DOHH2 (cell line): Measurements from ENCODE around the gene CTNNA2.

Source experiments
- H3F3A ChIP-seq: fragments of 200-600 bp; sonication (generic), shearing (Covaris generic); 2 replicates; pipeline ENCODE4 v1.6.0; 2016; ENCODE audit warnings: antibody characterized with exemption, mild to moderate bottlenecking; ENCODE audit not compliant: control insufficient read depth, insufficient read depth
- H3K27ac ChIP-seq: fragments of 200-600 bp; sonication (generic); 2 replicates; pipeline ENCODE4 v1.5.1; 2014; ENCODE audit warnings: low read depth, mild to moderate bottlenecking, low read length, moderate library complexity
- H3K27me3 ChIP-seq: fragments of 200-600 bp; sonication (generic); 2 replicates; pipeline ENCODE4 v1.6.1; 2014; ENCODE audit warnings: mild to moderate bottlenecking, low read length, mixed read lengths; ENCODE audit not compliant: control insufficient read depth
- H3K36me3 ChIP-seq: fragments of 200-600 bp; sonication (generic); 2 replicates; pipeline ENCODE4 v1.6.1; 2014; ENCODE audit warnings: mild to moderate bottlenecking, low read length, moderate library complexity, mixed read lengths; ENCODE audit not compliant: control insufficient read depth
- H3K4me1 ChIP-seq: fragments of 200-600 bp; sonication (generic); 2 replicates; pipeline ENCODE4 v1.6.1; 2014; ENCODE audit warnings: mild to moderate bottlenecking, low read length, mixed read lengths; ENCODE audit not compliant: control insufficient read depth
- H3K4me2 ChIP-seq: fragments of 200-600 bp; sonication (generic); 2 replicates; pipeline ENCODE4 v1.6.0; 2014; ENCODE audit warnings: mild to moderate bottlenecking, low read length, moderate library complexity
- H3K4me3 ChIP-seq: fragments of 200-600 bp; sonication (generic); 2 replicates; pipeline ENCODE4 v1.5.1; 2014; ENCODE audit warnings: mild to moderate bottlenecking, low read length, mixed read lengths
- H3K79me2 ChIP-seq: fragments of 200-600 bp; sonication (generic); 2 replicates; pipeline ENCODE4 v1.6.1; 2014; ENCODE audit warnings: mild to moderate bottlenecking, low read length, mixed read lengths; ENCODE audit not compliant: control insufficient read depth
- H3K9me2 ChIP-seq: fragments of 200-600 bp; sonication (generic); replicated peaks from 2 replicates; pipeline ENCODE4 v1.6.1; 2014; ENCODE audit warnings: mild to moderate bottlenecking, low read length, mixed read lengths; ENCODE audit not compliant: control insufficient read depth
- H3K9me3 ChIP-seq: fragments of 200-600 bp; sonication (generic); 2 replicates; pipeline ENCODE4 v1.6.1; 2014; ENCODE audit warnings: antibody characterized with exemption, low read length, mixed read lengths; ENCODE audit not compliant: control insufficient read depth, insufficient read depth
- H4K20me1 ChIP-seq: fragments of 200-600 bp; sonication (generic); 2 replicates; pipeline ENCODE4 v1.6.0; 2014; ENCODE audit warnings: low read depth, mild to moderate bottlenecking, antibody characterized with exemption, low read length, moderate library complexity; ENCODE audit not compliant: control insufficient read depth, insufficient read depth
- EZH2phosphoT487 ChIP-seq: fragments of 200-600 bp; sonication (generic); IDR thresholded peaks from 2 replicates; pipeline ENCODE4 v1.6.1; 2017; ENCODE audit warnings: borderline replicate concordance, mild to moderate bottlenecking, antibody characterized with exemption, low read length, moderate library complexity, mixed read lengths
- TF ChIP-seq, protein P1 (sequence below): fragments of 200-600 bp; sonication (generic); IDR thresholded peaks from one replicate; pipeline ENCODE4 v1.5.1; 2014; ENCODE audit warnings: antibody characterized with exemption, mild to moderate bottlenecking, low read depth, low read length; ENCODE audit not compliant: poor library complexity, severe bottlenecking

CTNNA2 gene

DNA sequence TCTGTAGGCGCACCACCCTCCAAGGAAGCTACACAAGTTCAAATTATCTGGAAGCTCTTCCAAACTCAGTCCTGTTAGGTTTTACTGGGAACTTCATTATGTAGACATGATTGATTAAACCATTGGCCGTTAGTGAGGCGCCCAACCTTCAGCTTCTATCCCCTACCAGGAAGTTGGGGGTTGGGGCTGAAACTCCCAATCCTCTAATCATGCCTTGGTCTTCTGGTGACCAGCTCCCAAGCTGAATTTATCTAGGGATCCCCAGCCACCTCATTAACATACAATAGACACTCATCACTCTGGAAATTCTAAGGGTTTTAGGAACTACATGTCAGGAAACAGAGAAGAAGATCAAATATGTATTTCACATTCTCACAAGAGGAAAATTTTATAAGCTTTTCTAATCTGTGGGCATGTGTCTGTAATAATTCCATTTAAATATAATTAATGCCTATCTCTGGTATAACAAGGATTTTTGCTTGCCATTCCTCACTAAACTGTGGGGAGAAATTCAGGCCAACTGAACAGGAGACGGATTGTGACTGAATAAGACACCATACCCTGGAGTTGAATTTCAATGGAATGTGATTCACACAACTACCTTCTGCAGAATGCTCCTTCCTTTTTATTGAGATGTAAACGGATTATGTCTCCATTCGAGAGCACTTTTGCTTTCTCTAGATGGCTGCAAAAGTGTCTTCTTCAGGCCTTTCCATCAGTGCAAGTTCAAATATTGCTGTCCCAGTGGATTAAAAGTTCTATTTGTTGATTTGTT is 463.1 kb downstream of the CTNNA2 start:
- Histone ChIP-seq H3K4me1 (no peaks in the 10 kb centered on the region), H3K4me3 (no peak overlapping the region), H3K4me2 (no peak overlapping the region), H3K27ac (no peak overlapping the region), H3K9me3 (no peaks in the 10 kb centered on the region), H3K27me3 (no peaks in the 10 kb centered on the region), H3K36me3 (no peaks in the 10 kb centered on the region), H3F3A (no peaks in the 10 kb centered on the region), H3K79me2 (no peaks in the 10 kb centered on the region), H3K9me2 (no peaks in the 10 kb centered on the region), H4K20me1 (no peaks in the 10 kb centered on the region)
- TF ChIP-seq, protein P1, sequence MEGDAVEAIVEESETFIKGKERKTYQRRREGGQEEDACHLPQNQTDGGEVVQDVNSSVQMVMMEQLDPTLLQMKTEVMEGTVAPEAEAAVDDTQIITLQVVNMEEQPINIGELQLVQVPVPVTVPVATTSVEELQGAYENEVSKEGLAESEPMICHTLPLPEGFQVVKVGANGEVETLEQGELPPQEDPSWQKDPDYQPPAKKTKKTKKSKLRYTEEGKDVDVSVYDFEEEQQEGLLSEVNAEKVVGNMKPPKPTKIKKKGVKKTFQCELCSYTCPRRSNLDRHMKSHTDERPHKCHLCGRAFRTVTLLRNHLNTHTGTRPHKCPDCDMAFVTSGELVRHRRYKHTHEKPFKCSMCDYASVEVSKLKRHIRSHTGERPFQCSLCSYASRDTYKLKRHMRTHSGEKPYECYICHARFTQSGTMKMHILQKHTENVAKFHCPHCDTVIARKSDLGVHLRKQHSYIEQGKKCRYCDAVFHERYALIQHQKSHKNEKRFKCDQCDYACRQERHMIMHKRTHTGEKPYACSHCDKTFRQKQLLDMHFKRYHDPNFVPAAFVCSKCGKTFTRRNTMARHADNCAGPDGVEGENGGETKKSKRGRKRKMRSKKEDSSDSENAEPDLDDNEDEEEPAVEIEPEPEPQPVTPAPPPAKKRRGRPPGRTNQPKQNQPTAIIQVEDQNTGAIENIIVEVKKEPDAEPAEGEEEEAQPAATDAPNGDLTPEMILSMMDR, result no peak
- TF ChIP-seq EZH2phosphoT487, result no peak

DNA sequence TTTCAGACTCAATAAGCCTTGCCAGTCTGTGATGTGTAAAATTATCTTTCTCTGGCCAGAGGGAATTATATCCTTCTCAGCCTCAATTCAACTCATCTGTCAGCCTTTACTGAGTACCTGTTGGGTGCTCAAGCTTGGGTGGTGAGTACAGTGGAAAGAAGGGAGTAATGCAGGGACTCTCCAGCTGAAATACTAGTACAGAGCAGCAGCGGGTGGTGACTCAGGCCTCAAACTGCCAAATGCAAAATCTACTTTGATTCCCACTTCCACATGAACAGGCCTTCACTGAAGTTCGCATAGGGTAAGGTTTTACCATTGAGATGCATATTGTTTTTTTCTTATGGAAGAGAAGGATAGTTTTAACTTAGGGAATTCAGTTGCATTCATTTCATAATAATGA is 464.9 kb downstream of the CTNNA2 start:
- H3K27ac ChIP-seq, result no peak overlapping the region
- H3K27me3 ChIP-seq, result no peaks in the 10 kb centered on the region
- H3K36me3 ChIP-seq, result no peaks in the 10 kb centered on the region
- no peaks in the 10 kb centered on the region for H3F3A ChIP-seq
- TF ChIP-seq, protein P1, result no peak
- TF ChIP-seq EZH2phosphoT487, result no peak
- H3K4me2 ChIP-seq, result no peak overlapping the region
- no peaks in the 10 kb centered on the region for H3K9me3 ChIP-seq
- no peak overlapping the region for H3K4me3 ChIP-seq
- no peaks in the 10 kb centered on the region for H3K9me2 ChIP-seq
- H3K4me1 ChIP-seq, result no peaks in the 10 kb centered on the region
- H4K20me1 ChIP-seq, result no peaks in the 10 kb centered on the region
- no peaks in the 10 kb centered on the region for H3K79me2 ChIP-seq

DNA sequence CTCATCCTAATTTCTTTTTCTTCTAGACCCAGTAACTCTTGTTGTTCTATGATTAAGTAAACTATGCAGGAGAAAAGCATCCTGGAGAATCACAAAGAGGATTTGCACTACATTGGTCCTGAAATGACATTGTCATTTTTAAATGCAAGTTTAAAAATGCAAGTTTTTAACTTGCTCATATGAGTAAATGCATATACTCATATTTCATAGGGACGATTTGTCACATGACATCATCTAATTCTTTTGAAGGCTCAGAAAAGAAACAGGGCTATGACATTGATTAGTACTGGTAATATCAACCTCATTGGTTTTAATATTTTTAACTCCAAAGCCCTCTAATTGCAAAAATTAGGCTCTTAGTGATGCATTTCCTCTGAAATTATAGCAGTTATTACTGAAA is 467.3 kb downstream of the CTNNA2 start:
- Histone ChIP-seq H4K20me1 (no peaks in the 10 kb centered on the region), H3K4me3 (no peak overlapping the region), H3F3A (no peaks in the 10 kb centered on the region), H3K4me2 (no peak overlapping the region), H3K79me2 (no peaks in the 10 kb centered on the region), H3K36me3 (no peaks in the 10 kb centered on the region), H3K9me3 (no peaks in the 10 kb centered on the region), H3K27ac (no peak overlapping the region), H3K27me3 (no peaks in the 10 kb centered on the region), H3K9me2 (no peaks in the 10 kb centered on the region), H3K4me1 (no peaks in the 10 kb centered on the region)
- TF ChIP-seq EZH2phosphoT487, result no peak
- TF ChIP-seq, protein P1, result no peak
